Effector memory CD8-positive, alpha-beta T cell (primary cell): ENCODE measurements around the gene FAHD2B.
"Not testable (repeated sequence)": the region's sequence is repeated elsewhere in the genome, so short reads cannot be mapped to it uniquely, and the experiment has no call there.

ENCODE experiments used
- ATAC-seq: fragments of 150-1000 bp; cut with Tn5 transposase; replicated peaks from 2 replicates; pipeline ENCODE4 v1.10.0; 2021; ENCODE audit warnings: mild to moderate bottlenecking, moderate library complexity
- DNase-seq, 3 experiments: peaks; one replicate each; pipeline ENCODE4 v3.0.0; 2021
- H3K27ac Mint-ChIP-seq, 2 donors: one replicate each; pipeline ENCODE4 v1.8.0; 2022; ENCODE audit warnings: mild to moderate bottlenecking in 2 of 2, mixed read lengths in 2 of 2, moderate library complexity in 2 of 2
- H3K27me3 Mint-ChIP-seq, 2 donors: one replicate each; pipeline ENCODE4 v1.8.0; 2022; ENCODE audit warnings: mixed read lengths in 2 of 2
- H3K36me3 Mint-ChIP-seq: one replicate; pipeline ENCODE4 v1.8.0; 2022; ENCODE audit warnings: mild to moderate bottlenecking, moderate library complexity, mixed read lengths; ENCODE audit not compliant: insufficient read depth
- H3K4me1 Mint-ChIP-seq, 2 donors: one replicate each; pipeline ENCODE4 v1.8.0; 2022; ENCODE audit warnings: low read depth in 2 of 2, mixed read lengths in 2 of 2
- H3K4me3 Mint-ChIP-seq, 2 donors: one replicate each; pipeline ENCODE4 v1.8.0; 2022; ENCODE audit warnings: mild to moderate bottlenecking in 2 of 2, mixed read lengths in 2 of 2, moderate library complexity in 2 of 2
- H3K9me3 Mint-ChIP-seq, 2 donors: one replicate each; pipeline ENCODE4 v1.8.0; 2022; ENCODE audit warnings: mixed read lengths in 2 of 2
- total RNA-seq, 9 experiments: gene quantifications; one replicate each; lab custom pipeline; 2026; lab: John Stamatoyannopoulos, UW

Gene FAHD2B, protein sequence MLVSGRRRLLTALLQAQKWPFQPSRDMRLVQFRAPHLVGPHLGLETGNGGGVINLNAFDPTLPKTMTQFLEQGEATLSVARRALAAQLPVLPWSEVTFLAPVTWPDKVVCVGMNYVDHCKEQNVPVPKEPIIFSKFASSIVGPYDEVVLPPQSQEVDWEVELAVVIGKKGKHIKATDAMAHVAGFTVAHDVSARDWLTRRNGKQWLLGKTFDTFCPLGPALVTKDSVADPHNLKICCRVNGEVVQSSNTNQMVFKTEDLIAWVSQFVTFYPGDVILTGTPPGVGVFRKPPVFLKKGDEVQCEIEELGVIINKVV
- 4.2 to 15.6 (median 6.7) reads per million in 9 experiments for total RNA-seq

DNA sequence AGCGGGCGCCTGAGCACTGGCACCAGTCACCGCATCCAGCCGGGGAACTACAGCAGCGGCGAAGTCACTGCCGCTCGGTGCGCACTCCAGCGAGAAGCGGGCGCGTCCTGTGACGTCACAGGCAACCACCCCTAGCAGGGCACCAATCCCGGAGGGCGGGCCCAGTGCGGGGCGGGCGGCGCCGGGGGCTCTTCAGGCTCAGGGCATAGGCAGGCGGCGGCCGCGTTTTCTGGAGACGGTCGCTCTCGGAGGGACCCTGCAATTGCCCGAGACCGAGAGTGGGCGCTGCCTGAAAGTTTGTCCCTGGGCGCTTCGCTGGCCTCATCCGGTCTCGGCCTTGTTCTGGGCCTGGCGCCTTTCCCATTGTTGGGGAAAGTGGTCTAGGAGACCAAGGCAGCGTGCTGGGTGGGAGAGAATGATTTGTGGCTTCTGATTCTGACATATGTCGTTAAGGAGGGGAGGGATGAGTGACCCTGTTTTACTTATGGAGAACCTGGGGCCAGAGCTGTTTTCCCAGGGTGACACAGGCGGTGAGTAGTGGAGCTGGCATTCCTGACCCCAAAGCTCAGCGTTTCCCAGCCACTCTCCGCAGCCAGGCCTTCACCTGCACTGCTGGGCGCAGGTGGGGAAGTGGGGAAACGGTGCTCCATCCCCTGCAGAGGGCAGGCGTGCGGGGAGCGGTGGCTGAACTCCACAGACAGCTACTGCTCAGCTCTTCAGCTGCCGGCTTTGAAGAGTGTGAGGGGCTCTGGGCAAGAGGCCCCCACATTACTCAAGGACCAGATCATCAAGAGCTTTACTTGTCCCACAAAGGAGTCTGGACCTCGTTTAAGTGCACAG is at the start of gene FAHD2B:
TSS of gene FAHD2B (minus strand) at position 111 of the 840 bp plus-strand sequence. CDS start 3,176 bp downstream, outside the sequence.
- H3K4me1 Mint-ChIP-seq, H3K9me3 Mint-ChIP-seq, H3K36me3 Mint-ChIP-seq: not testable (repeated sequence)
- Mint-ChIP-seq H3K27me3 (peaks cover 10 to 20% of the 10 kb centered on the region in 2 donors), H3K4me3 (peak within 1 kb of the TSS; percentile 75 to 78), H3K27ac (peak within 1 kb of the TSS; percentile 84 to 90)
- ATAC-seq (peak; percentile 97), DNase-seq (peak; percentile 63 to 81 (median 70))

DNA sequence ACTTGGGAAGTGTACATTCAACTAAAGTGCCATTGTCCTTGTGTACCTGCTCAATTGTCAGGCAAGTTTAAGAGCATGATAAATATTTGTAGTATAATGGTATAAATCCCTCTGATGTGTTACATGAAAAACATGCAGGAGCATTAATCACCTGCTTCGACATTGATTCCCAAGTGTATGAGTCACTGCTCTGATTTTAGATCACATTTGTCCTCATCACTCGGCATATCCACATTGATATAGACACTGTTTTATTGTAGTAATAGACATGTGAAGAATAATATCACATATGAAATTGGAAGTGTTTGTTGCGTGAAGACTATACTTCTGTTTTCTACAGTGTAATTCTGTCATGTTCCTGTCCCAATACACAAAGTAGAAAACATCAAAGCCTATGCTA is 49.3 kb upstream of the FAHD2B start:
- not testable (repeated sequence) for DNase-seq, H3K4me3 Mint-ChIP-seq, ATAC-seq, H3K27me3 Mint-ChIP-seq, H3K4me1 Mint-ChIP-seq, H3K9me3 Mint-ChIP-seq
- Mint-ChIP-seq H3K27ac (peak overlapping the region in 1 of 2 donors; percentile 50), H3K36me3 (peaks cover 22% of the 10 kb centered on the region)

DNA sequence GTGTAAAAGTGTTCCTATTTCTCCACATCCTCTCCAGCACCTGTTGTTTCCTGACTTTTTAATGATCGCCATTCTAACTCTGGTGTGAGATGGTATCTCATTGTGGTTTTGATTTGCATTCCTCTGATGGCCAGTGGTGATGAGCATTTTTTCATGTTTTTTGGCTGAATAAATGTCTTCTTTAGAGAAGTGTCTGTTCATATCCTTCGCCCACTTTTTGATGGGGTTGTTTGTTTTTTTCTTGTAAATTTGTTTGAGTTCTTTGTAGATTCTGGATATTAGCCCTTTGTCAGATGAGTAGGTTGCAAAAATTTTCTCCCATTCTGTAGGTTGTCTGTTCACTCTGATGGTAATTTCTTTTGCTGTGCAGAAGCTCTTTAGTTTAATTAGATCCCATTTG is 34.4 kb upstream of the FAHD2B start:
- H3K4me1 Mint-ChIP-seq, DNase-seq, H3K9me3 Mint-ChIP-seq, H3K4me3 Mint-ChIP-seq, H3K27me3 Mint-ChIP-seq, ATAC-seq, H3K36me3 Mint-ChIP-seq, H3K27ac Mint-ChIP-seq: not testable (repeated sequence)

DNA sequence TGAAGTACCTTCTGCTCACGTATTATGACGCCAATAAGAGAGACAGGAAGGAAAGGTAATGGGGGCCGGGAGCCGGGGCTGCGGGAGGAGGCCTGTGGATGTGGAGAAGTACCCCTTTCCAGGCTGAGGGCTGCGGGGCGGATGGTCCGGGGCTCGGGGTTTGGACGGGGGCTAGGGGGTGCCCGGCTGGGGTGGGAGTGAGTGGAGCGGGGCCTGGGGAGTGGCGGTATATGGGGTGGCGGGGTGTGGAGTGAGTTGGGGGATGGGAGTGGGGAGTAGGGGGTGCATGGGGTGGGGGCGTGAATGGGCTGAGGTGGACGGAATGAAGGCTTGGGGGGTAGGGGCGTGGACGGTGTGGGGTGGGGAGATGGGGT is 19.2 kb upstream of the FAHD2B start:
- H3K9me3 Mint-ChIP-seq, H3K36me3 Mint-ChIP-seq, ATAC-seq, H3K4me1 Mint-ChIP-seq, DNase-seq: not testable (repeated sequence)
- Mint-ChIP-seq H3K27ac (peak overlapping the region; percentile 96 to 98), H3K4me3 (peak overlapping the region; percentile 94 to 100), H3K27me3 (peaks cover 20 to 22% of the 10 kb centered on the region in 2 donors)

DNA sequence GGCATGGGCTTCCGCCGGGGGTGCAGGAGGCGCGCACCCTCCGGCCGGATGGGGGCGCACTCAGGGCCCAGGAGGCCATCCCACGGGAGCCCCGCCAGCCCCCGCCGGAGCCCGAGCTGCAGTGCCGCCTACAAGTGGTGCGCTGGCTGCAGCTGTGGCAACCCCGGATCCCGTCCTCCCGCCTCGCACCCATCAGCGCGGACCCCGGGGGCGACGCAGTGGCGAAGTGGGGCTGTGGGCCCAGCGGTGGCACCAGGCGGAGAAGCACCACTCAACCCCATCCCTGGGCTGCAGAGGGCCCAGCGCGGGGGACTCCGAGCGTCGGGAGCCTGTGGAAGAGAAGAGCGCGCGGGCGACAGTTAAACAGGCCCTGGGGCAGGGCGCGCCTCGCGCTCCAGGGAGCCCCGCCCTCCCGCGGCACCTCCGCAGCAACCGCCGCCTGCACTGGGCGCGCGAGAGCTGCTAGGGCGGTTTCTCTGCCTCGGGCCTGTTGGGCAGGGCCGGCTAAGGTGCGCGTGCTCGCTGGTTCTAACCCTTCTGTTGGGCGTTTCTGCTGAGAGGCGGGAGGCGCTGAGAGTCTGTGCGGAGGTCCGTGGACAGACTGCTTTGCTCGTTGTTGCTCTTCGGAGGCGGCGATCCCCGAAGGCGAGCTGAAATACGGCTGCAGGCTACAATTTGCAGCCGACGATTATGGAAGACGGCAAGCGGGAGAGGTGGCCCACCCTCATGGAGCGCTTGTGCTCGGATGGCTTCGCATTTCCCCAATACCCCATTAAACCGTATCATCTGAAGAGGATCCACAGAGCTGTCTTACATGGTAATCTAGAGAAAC is 18.6 kb upstream of the FAHD2B start, which contains the start of gene ANKRD36:
TSS of gene ANKRD36 (plus strand) at position 104 of the 832 bp plus-strand sequence. CDS start at position 691, 587 bp downstream.
- H3K36me3 Mint-ChIP-seq, H3K4me1 Mint-ChIP-seq, H3K9me3 Mint-ChIP-seq: not testable (repeated sequence)
- peak; percentile 79 to 82 (median 80) for DNase-seq
- peak within 1 kb of the TSS; percentile 96 to 98 for H3K27ac Mint-ChIP-seq
- H3K4me3 Mint-ChIP-seq: peak within 1 kb of the TSS; percentile 94 to 100
- H3K27me3 Mint-ChIP-seq: peaks cover 26 to 28% of the 10 kb centered on the region in 2 donors
- peak; percentile 88 for ATAC-seq

DNA sequence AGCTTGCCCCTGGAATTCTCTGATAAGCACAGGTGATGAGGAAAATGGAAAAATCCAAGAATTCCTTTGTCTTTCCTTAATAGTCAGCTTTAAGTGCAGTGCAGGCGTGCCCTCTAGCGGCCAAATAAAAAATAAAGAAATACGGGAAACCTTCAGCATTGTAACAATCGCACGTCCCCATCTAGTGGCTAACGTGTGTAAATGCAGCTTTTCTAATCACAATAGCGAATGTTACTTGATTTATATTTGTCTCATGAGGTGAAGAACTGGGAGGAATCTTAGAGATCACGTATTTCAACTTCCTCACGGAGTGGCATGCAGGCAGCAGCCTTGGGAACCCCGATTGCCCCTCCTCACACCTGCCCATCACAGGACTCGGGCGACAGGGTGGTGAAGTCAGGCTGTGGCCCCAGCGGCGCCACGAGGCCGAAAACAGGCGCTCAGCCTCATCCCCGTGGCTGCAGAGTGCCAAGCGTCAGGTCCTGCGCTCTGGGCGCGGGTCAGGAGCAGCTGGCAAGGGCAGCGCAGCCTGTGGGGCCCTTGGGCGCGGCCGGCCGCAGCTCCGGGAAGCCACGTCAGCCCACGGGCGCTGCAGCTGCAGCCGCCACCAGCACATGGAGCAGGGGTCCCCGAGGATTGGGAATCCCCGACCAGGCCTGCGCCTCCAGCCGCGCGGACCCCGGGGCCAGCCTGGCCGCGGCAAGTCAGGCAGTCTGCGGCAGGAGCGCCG is 17.8 kb upstream of the FAHD2B start:
- Mint-ChIP-seq H3K27ac (peak overlapping the region; percentile 87 to 98), H3K27me3 (peaks cover 28% of the 10 kb centered on the region in 2 donors), H3K4me3 (peak overlapping the region; percentile 94 to 100)
- ATAC-seq: peak; percentile 59
- H3K9me3 Mint-ChIP-seq, H3K4me1 Mint-ChIP-seq, H3K36me3 Mint-ChIP-seq: not testable (repeated sequence)
- DNase-seq: peak; percentile 58 to 74 (median 65)

DNA sequence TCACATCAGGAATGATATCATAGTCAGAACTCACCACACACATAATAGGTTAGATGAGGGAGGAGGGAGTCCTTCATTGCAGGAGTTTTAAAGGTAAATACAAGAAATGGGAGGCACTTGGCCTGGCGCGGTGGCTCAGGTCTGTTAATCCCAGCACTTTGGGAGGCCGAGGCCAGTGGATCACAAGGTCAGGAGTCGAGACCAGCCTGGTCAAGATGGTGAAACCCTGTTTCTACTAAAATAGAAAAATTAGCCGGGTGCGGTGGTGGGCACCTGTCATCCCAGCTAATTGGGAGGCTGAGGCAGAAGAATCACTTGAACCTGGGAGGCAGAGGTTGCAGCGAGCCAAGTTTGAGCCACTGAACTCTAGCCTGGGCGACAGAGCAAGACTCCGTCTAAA is 16.6 kb upstream of the FAHD2B start:
- not testable (repeated sequence) for ATAC-seq, DNase-seq, H3K27ac Mint-ChIP-seq, H3K4me1 Mint-ChIP-seq, H3K9me3 Mint-ChIP-seq, H3K4me3 Mint-ChIP-seq, H3K36me3 Mint-ChIP-seq
- peaks cover 36 to 37% of the 10 kb centered on the region in 2 donors for H3K27me3 Mint-ChIP-seq

DNA sequence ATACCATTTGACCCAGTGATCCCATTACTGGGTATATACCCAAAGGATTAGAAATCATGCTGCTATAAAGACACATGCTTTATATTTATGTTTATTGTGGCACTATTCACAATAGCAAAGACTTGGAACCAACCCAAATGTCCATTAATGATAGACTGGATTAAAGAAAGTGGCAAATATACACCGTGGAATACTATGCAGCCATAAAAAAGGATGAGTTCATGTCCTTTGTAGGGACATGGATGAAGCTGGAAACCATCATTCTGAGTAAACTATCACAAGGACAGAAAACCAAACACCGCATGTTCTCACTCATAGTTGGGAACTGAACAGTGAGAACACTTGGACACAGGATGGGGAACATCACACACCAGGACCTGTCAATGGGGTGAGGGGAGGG is 12.2 kb upstream of the FAHD2B start:
- peaks cover 67 to 72% of the 10 kb centered on the region in 2 donors for H3K27me3 Mint-ChIP-seq
- not testable (repeated sequence) for ATAC-seq, H3K4me3 Mint-ChIP-seq, H3K4me1 Mint-ChIP-seq, H3K36me3 Mint-ChIP-seq, DNase-seq, H3K9me3 Mint-ChIP-seq, H3K27ac Mint-ChIP-seq

DNA sequence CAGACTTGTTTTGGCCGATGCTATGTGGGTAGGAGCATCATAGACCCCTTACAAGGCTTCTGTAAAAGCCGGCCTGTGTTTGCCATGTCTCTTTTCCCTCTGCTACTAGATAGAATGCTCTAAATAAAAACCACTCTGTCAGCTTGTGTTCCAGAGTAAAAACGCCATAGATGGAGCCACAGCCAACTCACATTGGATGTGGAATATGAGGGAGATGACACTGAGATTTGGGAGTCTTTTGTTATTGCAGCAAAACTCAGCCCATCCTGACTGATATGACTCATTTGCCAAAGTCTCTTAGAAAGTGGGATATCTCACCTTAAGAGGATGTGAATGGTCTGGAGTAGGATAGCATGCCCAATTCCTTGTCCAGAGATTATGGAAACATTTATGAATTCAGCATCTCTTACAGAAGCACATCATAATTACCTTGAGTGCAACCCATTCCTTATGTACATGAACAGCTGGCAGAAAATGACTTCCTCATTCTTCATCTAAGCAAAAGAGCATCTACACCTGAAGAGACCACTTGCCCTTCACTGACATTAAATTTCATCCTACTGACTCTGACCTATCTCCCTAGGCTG is 4.2 kb upstream of the FAHD2B start:
- H3K27ac Mint-ChIP-seq, H3K4me3 Mint-ChIP-seq, H3K4me1 Mint-ChIP-seq, ATAC-seq, DNase-seq, H3K36me3 Mint-ChIP-seq, H3K9me3 Mint-ChIP-seq: not testable (repeated sequence)
- peaks cover 37 to 47% of the 10 kb centered on the region in 2 donors for H3K27me3 Mint-ChIP-seq

DNA sequence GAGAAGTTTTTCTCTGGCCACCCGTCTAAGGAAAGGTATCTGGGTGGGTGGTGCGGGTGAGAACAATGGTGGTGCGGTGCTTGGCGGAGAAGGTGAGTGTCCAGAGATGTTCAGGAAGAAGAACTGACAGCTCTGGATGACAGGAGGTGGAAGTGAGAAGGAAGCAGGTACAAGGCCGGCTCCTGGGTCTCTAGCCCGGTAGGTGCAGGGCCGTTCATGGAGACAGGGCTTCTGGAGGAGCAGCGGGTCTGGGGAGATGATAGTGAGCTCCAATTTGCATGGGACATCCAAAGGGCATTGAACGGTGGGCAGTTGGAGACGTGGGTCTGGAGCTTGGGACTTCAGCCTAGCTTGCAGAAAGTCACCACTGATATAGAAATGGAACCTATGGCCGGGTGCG is 979 bp upstream of the FAHD2B start:
- no peak overlapping the region for H3K27ac Mint-ChIP-seq
- peaks cover 16 to 21% of the 10 kb centered on the region in 2 donors for H3K27me3 Mint-ChIP-seq
- ATAC-seq: no peak
- H3K4me3 Mint-ChIP-seq: peak overlapping the region; percentile 75 to 78
- peaks cover 0 to 10% of the 10 kb centered on the region in 2 donors for H3K4me1 Mint-ChIP-seq
- H3K36me3 Mint-ChIP-seq: no peaks in the 10 kb centered on the region
- DNase-seq: no peak
- no peaks in the 10 kb centered on the region for H3K9me3 Mint-ChIP-seq

DNA sequence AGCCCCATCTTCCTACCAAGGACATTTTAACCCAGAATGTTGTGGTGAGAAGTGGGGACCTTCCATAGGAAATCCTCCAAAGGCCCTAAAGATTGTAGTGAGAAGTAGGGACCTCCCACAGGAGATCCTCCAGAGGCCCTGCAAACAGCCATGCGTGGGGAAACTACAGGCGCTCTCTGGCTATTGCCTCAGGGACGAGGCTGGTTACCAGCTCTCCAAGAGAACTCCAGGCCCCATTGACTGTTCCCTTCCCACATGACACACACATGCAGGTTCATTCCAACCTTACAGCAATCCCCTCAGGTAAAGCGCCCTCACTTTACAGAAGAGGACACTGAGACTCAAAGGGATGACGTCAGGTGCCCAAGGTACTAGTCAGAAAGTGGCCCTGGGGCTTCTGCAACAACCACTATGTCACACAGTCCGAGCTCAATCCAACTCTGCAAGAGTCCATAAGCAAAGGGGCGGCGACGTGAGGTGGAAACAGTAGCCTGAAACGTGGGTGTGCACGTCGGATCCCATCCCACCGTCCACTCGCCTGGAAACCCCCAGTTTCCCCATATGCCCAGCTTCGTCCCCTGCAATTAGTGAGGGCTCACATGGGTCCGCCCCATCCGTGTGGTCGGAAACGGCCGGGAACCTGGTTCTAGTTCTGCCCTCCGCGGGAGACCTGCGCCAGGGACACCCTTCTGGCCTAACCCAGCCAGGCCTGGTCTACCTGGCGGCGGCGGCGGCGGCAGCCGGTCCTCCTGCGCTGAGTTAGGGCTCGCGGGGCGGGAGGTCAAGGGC is 505 bp downstream of the FAHD2B start:
- peak; percentile 17 for ATAC-seq
- H3K36me3 Mint-ChIP-seq, H3K27ac Mint-ChIP-seq, H3K9me3 Mint-ChIP-seq, H3K4me1 Mint-ChIP-seq, DNase-seq: not testable (repeated sequence)
- Mint-ChIP-seq H3K27me3 (peaks cover 2 to 12% of the 10 kb centered on the region in 2 donors), H3K4me3 (peak overlapping the region; percentile 15 to 43)

DNA sequence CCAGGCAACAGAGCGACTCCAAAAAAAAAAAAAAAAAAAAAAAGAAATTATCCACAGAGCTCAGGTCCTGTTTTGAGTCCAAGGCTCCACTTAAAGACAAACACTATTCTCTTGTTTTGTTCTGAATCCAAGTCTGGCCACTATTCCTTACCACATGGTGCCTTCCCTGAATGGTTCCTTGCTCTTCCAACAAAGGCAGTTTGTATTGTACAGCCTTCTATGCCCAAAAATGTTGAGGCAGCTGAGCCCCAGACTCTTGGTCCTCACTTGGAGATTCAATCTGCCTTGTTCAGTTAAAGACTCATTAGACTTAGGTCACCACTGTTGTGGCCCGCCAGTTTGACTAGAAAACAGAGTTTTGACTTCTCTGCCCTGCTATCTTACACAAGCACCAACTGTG is 1.7 kb downstream of the FAHD2B start:
- H3K36me3 Mint-ChIP-seq, DNase-seq, ATAC-seq, H3K4me3 Mint-ChIP-seq, H3K4me1 Mint-ChIP-seq, H3K9me3 Mint-ChIP-seq, H3K27me3 Mint-ChIP-seq: not testable (repeated sequence)
- H3K27ac Mint-ChIP-seq: peak overlapping the region in 1 of 2 donors; percentile 67
